ENCODE results near the gene DCT. TPM values are rescaled to one million over a fixed set of nuclear protein-coding genes. Genes with fewer than 3 reads are reported as not detected.

The DCT gene
- total RNA-seq, 1 experiment from 2014 or later = not detected

- intact Hi-C loops (cut with micrococcal nuclease; ENCODE audit: unreplicated experiment) = loop anchor here (10.0 kb wide), 1 partner anchor 973 kb away; no protein-coding TSS in a partner anchor
- DNase-seq (ENCODE audit: low spot score) = no peak
- TF ChIP-seq EZH2 (IDR thresholded peaks at IDR 0.05; ENCODE audit: borderline replicate concordance, low read depth, low read length, poor library complexity, severe bottlenecking) = no peak
- TF ChIP-seq CTCF (conservative IDR thresholded peaks at IDR 0.05; ENCODE audit: low read depth, low read length) = no peak
- Histone ChIP-seq H3K27ac (ENCODE audit: low read depth, low read length, poor library complexity, severe bottlenecking) (no peak overlapping the region), H3K4me1 (ENCODE audit: insufficient read depth, low read length, poor library complexity, severe bottlenecking) (no peaks in the 10 kb centered on the region), H3K9me3 (ENCODE audit: low read depth, low read length, poor library complexity, severe bottlenecking) (no peaks in the 10 kb centered on the region), H3K36me3 (ENCODE audit: insufficient read depth, low read length, poor library complexity, severe bottlenecking) (no peaks in the 10 kb centered on the region), H3K4me3 (ENCODE audit: low read depth, low read length, poor library complexity, severe bottlenecking) (no peak overlapping the region), H3K27me3 (replicated peaks; ENCODE audit: insufficient read depth, low read depth, low read length, poor library complexity) (no peaks in the 10 kb centered on the region)
- ChIA-PET CTCF (no interaction called here), POLR2A (ENCODE audit: low non-redundant PET) (no interaction called here)
- no TSS peak for BruUV-seq (replicated peaks)
These were observed 47.5 kb downstream of the DCT start for GRCh38 chr13:94431987-94432386.

GRCh38 chr13:94431574-94431973 lies 47.9 kb downstream of the DCT start:
- POLR2A ChIA-PET (ENCODE audit: low non-redundant PET) = no interaction called here
- CTCF ChIA-PET = no interaction called here
- Histone ChIP-seq H3K4me3 (ENCODE audit: low read depth, low read length, poor library complexity, severe bottlenecking) (no peak overlapping the region), H3K4me1 (ENCODE audit: insufficient read depth, low read length, poor library complexity, severe bottlenecking) (no peaks in the 10 kb centered on the region), H3K9me3 (ENCODE audit: low read depth, low read length, poor library complexity, severe bottlenecking) (no peaks in the 10 kb centered on the region), H3K27me3 (replicated peaks; ENCODE audit: insufficient read depth, low read depth, low read length, poor library complexity) (no peaks in the 10 kb centered on the region), H3K36me3 (ENCODE audit: insufficient read depth, low read length, poor library complexity, severe bottlenecking) (no peaks in the 10 kb centered on the region), H3K27ac (ENCODE audit: low read depth, low read length, poor library complexity, severe bottlenecking) (no peak overlapping the region)
- no peak for DNase-seq (ENCODE audit: low spot score)
- TF ChIP-seq EZH2 (IDR thresholded peaks at IDR 0.05; ENCODE audit: borderline replicate concordance, low read depth, low read length, poor library complexity, severe bottlenecking) (no peak), CTCF (conservative IDR thresholded peaks at IDR 0.05; ENCODE audit: low read depth, low read length) (peak; percentile 17; the same call in 1 of the 2 replicates)
- intact Hi-C loops (cut with micrococcal nuclease; ENCODE audit: unreplicated experiment) = loop anchor here (10.0 kb wide), 1 partner anchor 973 kb away; no protein-coding TSS in a partner anchor
- no TSS peak for BruUV-seq (replicated peaks)

GRCh38 chr13:94427313-94427953 lies 52.0 kb downstream of the DCT start:
- H3K27me3 ChIP-seq (replicated peaks; ENCODE audit: insufficient read depth, low read depth, low read length, poor library complexity) = no peaks in the 10 kb centered on the region
- intact Hi-C loops (cut with micrococcal nuclease; ENCODE audit: unreplicated experiment) = no loop called here
- H3K4me1 ChIP-seq (ENCODE audit: insufficient read depth, low read length, poor library complexity, severe bottlenecking) = no peaks in the 10 kb centered on the region
- no peak overlapping the region for H3K27ac ChIP-seq (ENCODE audit: low read depth, low read length, poor library complexity, severe bottlenecking)
- no peak for TF ChIP-seq EZH2 (IDR thresholded peaks at IDR 0.05; ENCODE audit: borderline replicate concordance, low read depth, low read length, poor library complexity, severe bottlenecking)
- no peak for TF ChIP-seq CTCF (conservative IDR thresholded peaks at IDR 0.05; ENCODE audit: low read depth, low read length)
- no peaks in the 10 kb centered on the region for H3K9me3 ChIP-seq (ENCODE audit: low read depth, low read length, poor library complexity, severe bottlenecking)
- ChIA-PET POLR2A (ENCODE audit: low non-redundant PET) (interaction anchor here (0.5 kb wide), 1 partner anchor 127 kb away, joined by 3 read pairs; no protein-coding TSS in a partner anchor), CTCF (no interaction called here)
- DNase-seq (ENCODE audit: low spot score) = no peak
- H3K36me3 ChIP-seq (ENCODE audit: insufficient read depth, low read length, poor library complexity, severe bottlenecking) = no peaks in the 10 kb centered on the region
- H3K4me3 ChIP-seq (ENCODE audit: low read depth, low read length, poor library complexity, severe bottlenecking) = no peak overlapping the region
- no TSS peak for BruUV-seq (replicated peaks)
